ENCODE measurements around the gene GRK5.

DNA sequence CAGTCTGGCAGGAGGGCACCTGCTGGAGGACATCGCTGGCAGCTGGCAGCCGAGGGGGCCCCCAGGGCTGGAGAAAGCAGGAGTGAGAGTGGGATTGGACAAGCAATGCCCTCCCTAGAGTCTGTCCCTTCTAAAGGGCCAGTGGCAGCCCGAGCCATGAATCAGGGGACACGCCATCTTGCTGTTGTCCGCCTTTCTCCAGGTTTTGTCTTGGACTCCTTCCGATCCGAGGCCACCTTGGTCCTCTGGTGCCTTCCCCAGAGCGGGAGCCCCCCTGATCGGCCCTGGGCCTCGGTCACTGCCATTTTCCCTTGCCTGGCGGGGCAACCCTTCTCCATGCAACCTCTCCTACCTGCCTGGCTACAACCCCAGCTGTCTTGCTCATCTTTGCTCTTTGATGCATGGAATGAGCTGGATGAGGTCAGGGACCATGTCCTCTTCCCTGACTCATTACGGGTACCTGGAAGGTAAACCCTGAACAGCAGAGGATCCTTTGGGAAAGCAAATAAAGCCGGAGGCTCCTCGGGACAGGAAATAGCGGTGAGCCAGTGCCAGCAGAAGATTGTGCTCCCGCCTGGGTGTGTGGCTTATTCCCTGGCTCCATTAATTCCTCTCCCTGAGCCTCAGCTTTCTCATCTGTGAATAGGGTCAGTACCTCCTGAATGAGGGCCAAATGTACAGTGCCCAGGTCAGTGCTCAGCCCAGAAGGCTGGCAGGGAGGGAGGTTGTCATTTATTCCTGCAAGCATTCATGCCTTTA is 112.0 kb downstream of the GRK5 start:
- TF ChIP-seq EZH2 (IDR thresholded peaks at IDR 0.05) (no peak), POLR2AphosphoS5 (IDR thresholded peaks at IDR 0.05; ENCODE audit: borderline replicate concordance, low read depth, low read length) (no peak)
